ENCODE results near the gene THADA.

THADA gene

DNA sequence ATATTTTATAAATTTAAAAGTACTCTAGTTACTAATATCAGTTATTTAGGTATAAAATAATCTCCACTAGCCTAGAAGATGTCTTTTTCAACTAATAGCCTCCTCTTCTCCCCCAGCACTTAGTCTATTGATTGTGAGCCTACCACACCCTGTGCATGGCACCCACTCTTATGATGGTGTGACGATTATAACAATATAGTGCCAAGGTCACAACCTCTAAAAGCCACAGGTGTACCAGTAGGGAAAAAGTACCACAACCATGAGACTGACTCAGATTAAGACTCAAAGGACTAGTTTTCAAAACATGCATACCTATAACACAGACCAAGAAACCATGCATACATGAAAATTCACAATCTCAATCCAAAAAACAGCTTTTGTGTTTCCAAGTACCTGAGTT lies 27.6 kb downstream of the THADA start:
- H3K27me3 ChIP-seq (ENCODE audit: insufficient read depth, low read length, poor library complexity), result no peaks in the 10 kb centered on the region
- no peaks in the 10 kb centered on the region for H3K9me3 ChIP-seq (ENCODE audit: insufficient read depth, low read length, severe bottlenecking)
- no peak overlapping the region for H2AFZ ChIP-seq (ENCODE audit: low read depth, low read length)
- no peak for ATAC-seq (ENCODE audit: insufficient read depth, low read depth)
- H3K36me3 ChIP-seq (ENCODE audit: insufficient read depth, low read length), result peaks cover 79% of the 10 kb centered on the region
- DNase-seq, result no peak
- H4K20me1 ChIP-seq (ENCODE audit: insufficient read depth, low read length), result no peaks in the 10 kb centered on the region
- TF ChIP-seq, protein P1, sequence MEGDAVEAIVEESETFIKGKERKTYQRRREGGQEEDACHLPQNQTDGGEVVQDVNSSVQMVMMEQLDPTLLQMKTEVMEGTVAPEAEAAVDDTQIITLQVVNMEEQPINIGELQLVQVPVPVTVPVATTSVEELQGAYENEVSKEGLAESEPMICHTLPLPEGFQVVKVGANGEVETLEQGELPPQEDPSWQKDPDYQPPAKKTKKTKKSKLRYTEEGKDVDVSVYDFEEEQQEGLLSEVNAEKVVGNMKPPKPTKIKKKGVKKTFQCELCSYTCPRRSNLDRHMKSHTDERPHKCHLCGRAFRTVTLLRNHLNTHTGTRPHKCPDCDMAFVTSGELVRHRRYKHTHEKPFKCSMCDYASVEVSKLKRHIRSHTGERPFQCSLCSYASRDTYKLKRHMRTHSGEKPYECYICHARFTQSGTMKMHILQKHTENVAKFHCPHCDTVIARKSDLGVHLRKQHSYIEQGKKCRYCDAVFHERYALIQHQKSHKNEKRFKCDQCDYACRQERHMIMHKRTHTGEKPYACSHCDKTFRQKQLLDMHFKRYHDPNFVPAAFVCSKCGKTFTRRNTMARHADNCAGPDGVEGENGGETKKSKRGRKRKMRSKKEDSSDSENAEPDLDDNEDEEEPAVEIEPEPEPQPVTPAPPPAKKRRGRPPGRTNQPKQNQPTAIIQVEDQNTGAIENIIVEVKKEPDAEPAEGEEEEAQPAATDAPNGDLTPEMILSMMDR (IDR thresholded peaks at IDR 0.05; ENCODE audit: borderline replicate concordance, extremely low read depth, low read length, poor library complexity, severe bottlenecking), result no peak
- no peak for TF ChIP-seq EZH2 (IDR thresholded peaks at IDR 0.05; ENCODE audit: borderline replicate concordance, low read depth, low read length, severe bottlenecking)
- H3K4me2 ChIP-seq (ENCODE audit: insufficient read depth, low read length), result no peak overlapping the region
- no peak overlapping the region for H3K4me3 ChIP-seq (ENCODE audit: low read depth in 1 of 2, low read length in 2 of 2)
- H3K27ac ChIP-seq (ENCODE audit: low read length), result no peak overlapping the region
- H3K9ac ChIP-seq (ENCODE audit: low read depth, low read length), result no peak overlapping the region
- no peaks in the 10 kb centered on the region for H3K79me2 ChIP-seq (ENCODE audit: insufficient read depth, low read length)
- H3K4me1 ChIP-seq (ENCODE audit: insufficient read depth, low read length), result no peaks in the 10 kb centered on the region

DNA sequence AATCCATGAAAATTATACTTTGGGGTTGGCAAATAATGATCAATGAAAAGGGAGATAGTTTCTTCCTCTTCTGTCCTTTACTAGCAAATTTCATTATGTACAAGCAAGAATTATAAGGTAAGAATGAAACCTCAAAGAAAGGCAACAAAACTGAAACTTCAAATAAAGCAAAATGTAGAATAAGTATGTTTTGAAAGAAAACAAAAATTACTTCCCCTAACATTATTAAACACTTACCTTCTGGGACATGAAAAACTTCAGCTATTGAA lies 29.4 kb downstream of the THADA start:
- ATAC-seq (ENCODE audit: insufficient read depth, low read depth) (no peak), DNase-seq (no peak)
- Histone ChIP-seq H3K36me3 (ENCODE audit: insufficient read depth, low read length) (peaks cover 71% of the 10 kb centered on the region), H3K9ac (ENCODE audit: low read depth, low read length) (no peak overlapping the region), H3K4me1 (ENCODE audit: insufficient read depth, low read length) (no peaks in the 10 kb centered on the region), H4K20me1 (ENCODE audit: insufficient read depth, low read length) (no peaks in the 10 kb centered on the region), H3K27ac (ENCODE audit: low read length) (no peak overlapping the region), H3K79me2 (ENCODE audit: insufficient read depth, low read length) (no peaks in the 10 kb centered on the region), H3K27me3 (ENCODE audit: insufficient read depth, low read length, poor library complexity) (no peaks in the 10 kb centered on the region), H3K4me2 (ENCODE audit: insufficient read depth, low read length) (no peak overlapping the region), H3K9me3 (ENCODE audit: insufficient read depth, low read length, severe bottlenecking) (no peaks in the 10 kb centered on the region), H3K4me3 (ENCODE audit: low read depth in 1 of 2, low read length in 2 of 2) (no peak overlapping the region), H2AFZ (ENCODE audit: low read depth, low read length) (no peak overlapping the region)
- no peak for TF ChIP-seq EZH2 (IDR thresholded peaks at IDR 0.05; ENCODE audit: borderline replicate concordance, low read depth, low read length, severe bottlenecking)
- TF ChIP-seq, protein P1 (IDR thresholded peaks at IDR 0.05; ENCODE audit: borderline replicate concordance, extremely low read depth, low read length, poor library complexity, severe bottlenecking), result no peak

DNA sequence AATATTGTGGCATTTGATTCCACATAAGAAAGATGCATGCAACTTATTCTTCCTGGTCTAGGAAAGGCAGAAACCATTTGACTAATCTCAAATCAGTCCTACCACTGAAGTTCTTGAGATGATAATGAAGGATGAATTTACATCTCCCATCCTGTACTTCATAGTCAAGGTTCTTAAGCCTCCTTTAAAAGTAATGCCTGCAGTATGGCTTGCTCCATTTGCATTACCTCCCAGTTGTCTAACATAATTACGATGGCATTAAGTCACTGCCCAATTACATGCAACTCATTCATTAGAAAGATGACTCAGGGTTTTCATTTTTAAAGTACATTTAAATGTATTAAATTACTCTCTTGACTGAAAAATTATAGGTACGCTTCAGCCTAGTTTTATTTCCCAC lies 32.2 kb downstream of the THADA start:
- Histone ChIP-seq H3K9ac (ENCODE audit: low read depth, low read length) (no peak overlapping the region), H3K4me3 (ENCODE audit: low read depth in 1 of 2, low read length in 2 of 2) (no peak overlapping the region), H3K27me3 (ENCODE audit: insufficient read depth, low read length, poor library complexity) (no peaks in the 10 kb centered on the region)

DNA sequence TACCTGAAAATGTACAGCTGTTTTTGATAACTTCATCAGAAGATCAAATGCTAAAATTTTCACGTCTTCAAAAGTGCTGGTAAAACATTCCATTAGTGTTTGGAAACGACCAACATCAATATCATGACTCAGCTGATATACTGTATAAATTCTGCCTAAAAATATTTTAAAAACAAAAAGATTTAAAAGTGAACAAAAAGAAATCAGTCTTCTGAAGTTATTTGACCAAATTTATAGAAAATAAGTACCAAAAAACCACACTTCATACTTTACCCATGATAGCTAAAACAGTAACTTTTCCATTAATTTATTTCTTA lies 35.6 kb downstream of the THADA start:
- Histone ChIP-seq H3K27ac (ENCODE audit: low read length) (no peak overlapping the region), H3K36me3 (ENCODE audit: insufficient read depth, low read length) (peaks cover 69% of the 10 kb centered on the region)

More for the DNA sequence above, 32.2 kb downstream of the THADA start:
- no peaks in the 10 kb centered on the region for H3K79me2 ChIP-seq (ENCODE audit: insufficient read depth, low read length)
- no peaks in the 10 kb centered on the region for H4K20me1 ChIP-seq (ENCODE audit: insufficient read depth, low read length)
- no peaks in the 10 kb centered on the region for H3K4me1 ChIP-seq (ENCODE audit: insufficient read depth, low read length)
- H3K4me2 ChIP-seq (ENCODE audit: insufficient read depth, low read length), result no peak overlapping the region
- TF ChIP-seq EZH2 (IDR thresholded peaks at IDR 0.05; ENCODE audit: borderline replicate concordance, low read depth, low read length, severe bottlenecking), result no peak
- TF ChIP-seq, protein P1 (IDR thresholded peaks at IDR 0.05; ENCODE audit: borderline replicate concordance, extremely low read depth, low read length, poor library complexity, severe bottlenecking), result no peak
- DNase-seq (no peak), ATAC-seq (ENCODE audit: insufficient read depth, low read depth) (no peak)
- H3K36me3 ChIP-seq (ENCODE audit: insufficient read depth, low read length), result peaks cover 59% of the 10 kb centered on the region
- H3K27ac ChIP-seq (ENCODE audit: low read length), result no peak overlapping the region
- H3K9me3 ChIP-seq (ENCODE audit: insufficient read depth, low read length, severe bottlenecking), result no peaks in the 10 kb centered on the region
- H2AFZ ChIP-seq (ENCODE audit: low read depth, low read length), result no peak overlapping the region

More for the DNA sequence above, 35.6 kb downstream of the THADA start:
- Histone ChIP-seq H4K20me1 (ENCODE audit: insufficient read depth, low read length) (no peaks in the 10 kb centered on the region), H2AFZ (ENCODE audit: low read depth, low read length) (no peak overlapping the region), H3K4me3 (ENCODE audit: low read depth in 1 of 2, low read length in 2 of 2) (no peak overlapping the region), H3K4me1 (ENCODE audit: insufficient read depth, low read length) (no peaks in the 10 kb centered on the region), H3K79me2 (ENCODE audit: insufficient read depth, low read length) (no peaks in the 10 kb centered on the region), H3K27me3 (ENCODE audit: insufficient read depth, low read length, poor library complexity) (no peaks in the 10 kb centered on the region), H3K9me3 (ENCODE audit: insufficient read depth, low read length, severe bottlenecking) (no peaks in the 10 kb centered on the region), H3K9ac (ENCODE audit: low read depth, low read length) (no peak overlapping the region), H3K4me2 (ENCODE audit: insufficient read depth, low read length) (no peak overlapping the region)
- ATAC-seq (ENCODE audit: insufficient read depth, low read depth) (no peak), DNase-seq (no peak)
- TF ChIP-seq, protein P1 (IDR thresholded peaks at IDR 0.05; ENCODE audit: borderline replicate concordance, extremely low read depth, low read length, poor library complexity, severe bottlenecking), result no peak
- no peak for TF ChIP-seq EZH2 (IDR thresholded peaks at IDR 0.05; ENCODE audit: borderline replicate concordance, low read depth, low read length, severe bottlenecking)
